NCI-H510A treated with DMSO at 0.1 percent for 48 hours (cell line): ENCODE results near the gene HEPACAM.

ENCODE experiments used
- DNase-seq: peaks from one replicate; lab custom pipeline; 2025; lab: John Stamatoyannopoulos, UW

HEPACAM gene

DNA sequence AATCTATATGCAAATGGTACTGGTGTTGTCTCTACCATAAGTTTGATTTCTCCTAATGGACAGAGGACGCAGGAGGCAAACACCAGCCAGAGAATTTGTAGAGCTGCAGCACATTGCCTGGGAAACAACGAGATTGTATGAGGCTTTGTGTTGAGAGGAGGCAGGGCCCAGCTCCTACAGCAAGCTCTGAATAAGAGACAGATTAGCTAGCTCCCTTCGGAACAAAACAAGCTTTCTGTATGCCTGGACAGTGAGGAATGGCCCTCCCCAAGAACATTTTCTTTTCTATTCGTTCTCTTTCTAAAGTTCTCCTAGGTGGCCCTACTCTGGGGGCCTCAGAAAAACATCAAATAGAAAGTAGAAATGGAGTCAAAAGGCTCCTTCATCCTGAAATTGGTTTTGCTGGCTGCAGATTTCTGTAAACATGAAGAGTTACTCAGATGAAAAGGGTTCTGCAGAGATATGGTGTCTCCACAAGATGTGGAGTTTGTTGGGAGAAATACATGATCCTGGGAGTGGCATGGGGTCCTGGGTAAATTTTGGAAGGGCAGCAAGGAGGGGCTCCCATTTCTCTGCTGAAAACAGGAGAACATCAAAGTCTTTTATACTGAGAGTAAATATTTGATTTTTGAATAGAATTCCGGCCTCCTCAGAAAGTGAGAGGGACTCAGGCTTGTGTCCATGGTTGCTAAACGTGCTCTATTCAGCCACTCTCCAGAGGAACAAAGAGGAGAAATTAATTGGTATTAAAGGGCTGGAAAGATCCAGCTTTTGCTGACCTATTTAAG lies 6.8 kb upstream of the HEPACAM start:
- no peak for DNase-seq

DNA sequence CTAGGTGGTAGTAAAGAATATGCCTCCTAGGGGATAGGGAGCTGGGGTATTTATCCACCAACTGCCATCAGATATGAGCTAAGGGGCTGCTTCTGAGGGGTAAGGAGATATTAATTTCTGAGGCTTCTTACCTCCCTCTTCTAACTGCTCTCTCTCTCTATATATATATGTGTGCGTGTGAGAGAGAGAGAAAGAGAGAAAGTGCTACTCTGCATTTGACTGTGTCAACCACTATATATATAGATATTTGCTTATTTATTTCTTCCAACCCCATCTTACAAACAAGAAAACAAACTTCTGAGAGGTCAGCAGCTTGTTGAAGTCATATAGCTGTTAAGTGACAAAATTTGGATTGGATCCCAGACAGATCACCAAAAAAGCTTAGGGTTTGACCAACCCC lies 5.9 kb upstream of the HEPACAM start:
- no peak for DNase-seq

DNA sequence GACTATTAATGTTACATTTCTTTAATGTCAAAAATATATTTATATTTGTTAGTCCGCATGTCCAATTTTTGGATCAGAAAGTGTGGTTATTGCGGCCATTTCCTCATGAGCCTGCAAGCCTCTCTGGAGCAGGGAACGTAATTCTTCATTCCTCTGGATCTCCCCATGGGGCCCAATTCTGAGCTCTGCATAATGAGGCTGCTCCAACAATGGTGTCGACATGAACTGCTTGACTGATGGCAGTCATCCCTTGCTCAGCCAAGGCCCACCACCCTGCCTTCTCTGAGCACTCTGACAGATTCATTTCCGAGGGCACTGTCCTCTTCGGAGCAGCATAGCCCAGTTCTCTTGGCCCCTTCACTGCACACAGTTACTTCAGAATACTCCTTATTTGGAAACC lies 3.1 kb upstream of the HEPACAM start:
- no peak for DNase-seq

DNA sequence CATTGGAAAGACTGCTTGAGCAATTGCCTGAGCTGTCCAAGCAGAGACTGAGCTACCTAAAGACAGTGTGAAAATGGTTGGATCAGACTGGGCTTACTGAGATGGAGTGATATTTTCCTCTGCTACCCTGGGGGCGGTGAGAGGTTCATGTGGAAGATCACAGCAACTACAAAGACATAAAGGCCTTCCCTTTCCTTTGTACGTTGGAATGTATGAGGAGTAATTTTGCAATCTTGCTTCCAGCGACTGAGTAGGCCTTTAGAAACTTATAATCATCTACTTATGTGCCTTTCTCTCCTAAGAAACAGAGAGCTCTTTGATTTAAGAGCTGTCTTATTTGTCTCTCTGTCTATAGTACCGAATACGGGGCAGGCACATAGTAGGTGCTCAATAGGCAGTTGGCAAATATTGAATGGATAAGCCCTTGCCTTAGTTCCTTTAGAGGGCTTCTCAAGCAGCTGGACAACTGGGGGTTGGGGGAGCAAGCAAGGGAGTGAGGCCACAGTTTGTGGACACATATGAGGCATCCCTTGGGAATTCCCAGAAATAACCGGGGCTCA lies 2.4 kb upstream of the HEPACAM start:
- DNase-seq: no peak

DNA sequence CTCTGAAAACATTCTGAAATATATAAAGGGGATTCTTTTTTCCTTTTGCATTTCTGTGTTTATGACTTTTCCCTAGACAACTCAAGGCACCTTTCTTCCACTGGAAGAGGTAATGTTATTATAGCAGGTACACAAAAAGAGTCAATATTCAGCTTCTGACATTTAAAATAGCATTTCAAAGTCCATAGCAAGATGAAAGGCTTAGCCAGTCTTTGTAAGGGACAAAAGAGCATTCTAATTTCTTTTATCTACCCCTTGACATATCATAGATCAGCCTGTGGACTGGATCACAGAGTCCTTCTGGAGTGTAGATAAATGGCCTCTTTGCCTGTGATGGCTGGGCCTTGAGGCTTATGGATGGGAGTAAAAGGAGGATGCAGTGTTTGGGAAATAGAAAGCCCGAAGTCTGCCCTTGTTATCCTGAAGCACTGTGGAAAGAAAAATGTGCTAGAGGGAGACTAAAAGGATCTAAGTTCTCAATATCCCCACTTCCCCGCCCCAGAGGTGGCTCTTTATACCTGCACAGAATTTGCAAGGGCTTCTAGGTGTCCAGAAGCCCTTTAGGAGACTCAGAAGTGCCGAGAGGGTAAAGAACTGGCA lies 1.6 kb upstream of the HEPACAM start:
- DNase-seq: no peak

DNA sequence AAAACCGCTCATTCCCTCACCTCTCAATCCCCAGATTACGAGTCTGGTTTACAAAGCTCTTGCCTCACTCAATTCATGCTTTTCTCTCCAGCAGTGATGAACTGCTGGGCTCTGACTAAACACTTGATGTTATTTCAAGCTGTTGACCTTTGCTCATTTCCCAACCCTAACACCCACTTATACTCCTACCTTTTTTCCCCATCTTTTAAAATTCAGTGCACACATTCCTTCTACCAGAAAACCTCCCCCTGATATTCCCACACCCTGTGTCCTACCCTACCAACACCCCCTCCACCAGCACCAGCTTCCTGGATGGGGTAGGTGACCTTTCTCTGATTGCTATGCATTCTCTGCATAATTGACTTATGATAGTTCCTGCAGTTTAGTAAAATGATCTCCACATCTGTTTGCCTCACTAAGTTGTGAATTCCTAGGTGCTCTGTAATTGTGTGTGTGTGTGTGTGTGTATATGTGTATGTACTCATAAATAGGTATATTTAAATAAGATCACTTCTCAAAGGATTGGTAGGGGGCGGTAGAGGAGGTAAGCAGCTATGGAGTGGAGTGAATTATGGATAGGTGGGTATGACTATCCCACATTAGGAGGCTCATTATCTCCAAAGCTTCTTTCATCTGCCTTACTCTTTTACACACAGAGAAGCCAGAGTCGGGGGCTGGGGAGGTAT lies 842 bp downstream of the HEPACAM start:
- DNase-seq: no peak

DNA sequence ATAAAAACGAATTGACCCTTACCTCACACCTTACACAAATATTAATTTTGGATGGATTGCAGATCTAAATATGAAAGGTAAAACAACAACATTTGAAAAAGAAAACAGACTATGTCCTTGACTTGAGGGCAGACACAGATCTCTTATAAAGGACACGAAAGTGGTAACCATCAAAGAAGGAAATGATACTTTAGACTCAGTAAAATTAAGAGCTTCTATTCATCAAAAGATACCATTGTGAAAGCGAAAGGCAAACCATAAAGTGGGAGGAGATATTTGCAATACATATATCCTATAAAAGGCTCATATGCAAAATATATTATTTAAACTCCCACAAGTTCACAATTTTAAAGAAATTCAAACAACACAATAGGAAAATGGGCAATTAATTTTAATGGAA lies 5.0 kb downstream of the HEPACAM start:
- no peak for DNase-seq

DNA sequence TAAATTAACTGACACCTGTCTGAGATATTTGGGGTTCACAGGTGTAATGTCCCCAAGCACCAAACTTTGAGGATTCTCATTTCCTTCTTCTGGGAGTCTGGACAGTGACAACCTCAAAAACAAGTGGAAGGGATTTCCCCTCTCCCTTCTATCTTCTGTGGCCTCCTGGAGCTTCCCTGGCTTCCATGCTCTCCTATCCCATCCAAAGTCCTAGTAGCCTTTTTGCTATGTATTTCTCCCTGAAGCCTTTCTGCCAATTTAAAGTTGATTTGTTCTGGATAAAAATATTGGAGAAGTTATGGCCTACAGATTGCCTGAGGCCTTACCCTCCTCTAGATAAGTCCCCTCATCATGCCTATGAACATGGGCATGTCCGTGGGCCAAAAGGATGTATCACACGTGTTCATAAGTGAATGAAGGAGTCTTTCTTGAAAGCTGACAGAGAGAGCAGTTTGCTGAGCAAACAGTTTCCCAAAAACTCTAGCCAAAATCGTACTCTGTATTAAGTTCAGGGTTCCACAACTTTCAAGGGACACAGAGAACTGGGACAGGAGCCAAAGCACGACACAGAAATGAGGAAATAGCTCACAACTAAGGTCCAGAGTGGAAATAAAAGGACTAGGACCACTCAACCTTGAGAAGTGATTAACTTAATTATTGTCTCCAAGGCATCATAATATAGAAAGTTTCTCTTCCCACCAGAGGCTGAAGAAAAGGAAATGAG lies 6.7 kb downstream of the HEPACAM start:
- DNase-seq: no peak

DNA sequence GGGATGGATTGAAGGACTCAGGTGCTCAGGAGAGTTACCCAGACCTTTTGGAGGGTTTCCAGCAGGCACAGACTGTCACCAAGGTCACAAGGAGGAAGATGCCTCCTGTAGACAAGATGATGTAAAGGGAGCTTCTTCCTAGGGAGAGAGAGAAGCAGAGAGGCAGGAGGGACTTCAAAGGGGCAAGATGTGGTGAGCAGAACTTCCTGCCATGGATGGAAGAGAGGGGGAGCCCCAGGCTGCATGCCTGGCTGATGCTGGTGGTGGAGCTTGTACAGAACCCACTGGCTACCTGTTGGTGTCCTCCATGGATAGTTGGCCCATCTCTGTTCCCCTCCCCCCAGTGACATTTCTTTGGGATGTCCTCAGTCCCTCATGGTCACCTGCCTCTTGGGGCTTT lies 12.6 kb downstream of the HEPACAM start:
- DNase-seq: no peak

DNA sequence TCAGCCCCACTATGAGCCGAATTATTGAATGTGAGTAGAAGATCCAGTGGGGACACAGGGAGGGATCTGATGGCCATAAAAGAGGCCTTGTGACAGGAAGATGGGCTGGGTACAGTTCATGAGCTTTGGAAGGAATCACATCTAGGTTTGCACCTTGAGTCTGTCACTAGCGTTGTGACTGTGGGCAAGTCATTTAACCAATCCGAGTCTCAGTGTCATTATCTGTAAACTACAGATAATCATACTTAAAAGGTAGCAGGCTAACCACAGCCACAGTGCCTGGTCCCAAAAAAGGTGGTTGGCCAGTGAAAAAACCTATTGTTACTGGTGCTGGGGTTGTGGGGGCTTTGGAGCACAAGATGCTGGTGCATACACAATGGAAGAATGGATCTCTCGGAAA lies 13.0 kb downstream of the HEPACAM start:
- DNase-seq: no peak

DNA sequence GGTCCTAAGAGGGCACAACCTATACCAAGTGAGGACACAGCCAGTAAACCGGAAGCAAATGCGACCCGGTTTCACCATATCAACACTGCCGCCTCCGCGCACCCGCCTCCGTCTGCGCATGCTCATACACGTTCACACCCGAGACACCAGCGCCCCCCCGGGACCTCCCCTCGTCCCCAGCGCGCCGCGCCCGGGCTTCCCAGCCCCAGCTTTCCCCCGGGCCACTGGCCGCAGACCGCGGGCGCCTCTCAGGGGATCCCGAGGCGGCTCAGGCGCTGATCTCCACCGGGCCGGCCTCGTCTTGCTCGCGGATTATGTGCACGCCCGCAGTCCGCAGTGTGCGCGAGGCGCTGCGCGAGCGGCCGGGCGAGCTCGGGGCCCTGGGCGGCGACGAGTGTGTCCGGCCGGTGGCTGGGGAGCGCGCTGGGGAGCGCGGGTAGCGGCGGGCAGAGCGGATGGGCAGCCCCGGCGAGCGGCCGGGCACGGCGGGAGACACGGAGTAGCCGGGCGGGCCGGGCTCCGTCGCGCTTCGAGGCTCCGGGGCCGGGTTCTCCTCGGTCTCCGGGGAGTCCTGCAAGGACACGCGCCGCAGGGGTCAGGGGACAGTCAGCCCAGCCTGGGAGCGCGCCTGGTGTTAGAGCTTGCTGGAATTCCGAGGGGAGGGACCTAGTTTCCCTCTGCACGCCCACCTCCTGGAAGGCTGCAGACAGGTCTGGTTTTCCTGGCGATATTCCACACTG lies 14.8 kb downstream of the HEPACAM start:
- DNase-seq: no peak

DNA sequence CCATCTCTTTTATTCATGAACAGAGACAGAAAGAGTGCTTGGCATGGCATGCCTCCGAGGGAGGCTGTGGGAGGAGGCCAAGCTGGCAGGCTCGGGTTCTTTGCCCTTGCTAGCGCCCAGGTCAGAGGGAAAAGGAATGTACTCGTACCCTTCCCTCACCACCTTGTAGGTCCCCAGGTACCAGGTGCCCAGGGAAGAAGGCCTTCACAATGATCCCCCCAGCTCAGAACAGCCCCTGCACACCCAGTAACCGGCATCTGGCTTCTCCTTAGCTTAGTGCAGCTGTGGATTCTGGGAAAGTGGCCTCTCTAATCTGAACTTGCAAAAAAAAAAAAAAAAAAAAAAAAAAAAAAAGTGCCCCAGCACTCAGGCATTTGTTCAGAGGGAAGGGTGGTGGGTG lies 15.5 kb downstream of the HEPACAM start:
- no peak for DNase-seq

DNA sequence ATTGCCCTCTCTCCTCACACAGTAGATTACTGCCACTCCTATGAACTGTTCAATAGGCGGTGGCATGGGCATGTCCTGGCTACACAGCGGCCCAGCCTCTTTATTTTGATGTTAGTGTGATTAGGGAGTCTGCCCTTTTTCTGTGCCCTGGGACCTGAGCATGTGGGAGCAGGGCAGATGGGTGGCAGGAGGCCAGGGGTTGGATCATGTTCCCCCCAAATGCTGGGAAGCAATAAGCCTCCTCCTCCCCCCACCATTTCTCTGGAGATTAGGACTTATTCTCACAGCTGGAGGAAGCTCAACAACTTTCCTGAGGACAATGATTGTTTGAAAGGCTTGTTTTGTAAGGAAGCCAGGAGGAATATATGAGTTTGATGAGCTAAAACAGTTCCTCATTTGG lies 15.9 kb downstream of the HEPACAM start:
- no peak for DNase-seq

DNA sequence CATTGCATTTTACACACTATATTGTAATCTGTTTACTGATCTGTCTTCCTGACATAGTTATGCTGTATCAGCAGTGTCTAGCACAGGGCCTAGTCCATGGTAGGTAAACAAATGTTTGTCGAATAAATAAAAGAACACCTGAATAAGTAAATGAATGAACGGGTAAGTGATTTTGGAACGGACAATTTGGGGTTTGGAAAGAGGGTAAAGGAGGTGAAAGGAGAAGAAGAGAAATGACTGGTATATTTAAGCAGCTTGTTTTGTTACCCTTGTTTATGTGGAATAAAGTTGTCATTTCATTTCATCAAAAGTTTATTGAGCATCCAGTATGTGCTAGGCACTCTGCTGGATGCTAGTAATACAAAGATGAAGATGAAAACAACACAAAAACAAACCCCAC lies 16.9 kb downstream of the HEPACAM start, which contains the start of gene HEPN1:
TSS of gene HEPN1 (plus strand) at position 301 of the 400 bp plus-strand sequence.
- no peak for DNase-seq

DNA sequence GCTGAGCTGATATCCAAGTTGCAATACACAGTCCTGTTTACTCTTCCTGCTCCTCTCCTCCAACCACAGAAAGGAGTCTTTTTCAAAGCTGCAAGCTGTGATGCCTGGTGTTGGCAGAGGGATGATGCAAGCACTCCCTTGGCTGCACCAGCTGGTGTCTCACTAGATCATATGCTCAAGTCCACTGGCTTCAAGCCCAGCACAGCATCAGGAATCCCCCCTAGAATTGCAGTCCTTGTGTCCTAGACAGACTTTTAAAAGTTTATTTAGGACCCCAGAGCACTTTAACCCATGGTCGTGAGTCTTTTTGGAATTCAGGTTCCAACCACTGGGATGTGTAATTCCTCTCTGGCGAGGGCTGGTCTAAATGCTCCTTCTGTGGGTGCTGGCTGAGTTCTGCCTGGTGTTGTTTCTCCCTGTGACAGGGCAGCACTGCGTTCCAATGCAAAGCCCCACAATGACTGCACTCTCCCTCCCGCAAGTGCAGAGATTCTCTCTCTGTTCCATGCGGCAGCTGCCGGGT lies 18.7 kb downstream of the HEPACAM start:
- no peak for DNase-seq

DNA sequence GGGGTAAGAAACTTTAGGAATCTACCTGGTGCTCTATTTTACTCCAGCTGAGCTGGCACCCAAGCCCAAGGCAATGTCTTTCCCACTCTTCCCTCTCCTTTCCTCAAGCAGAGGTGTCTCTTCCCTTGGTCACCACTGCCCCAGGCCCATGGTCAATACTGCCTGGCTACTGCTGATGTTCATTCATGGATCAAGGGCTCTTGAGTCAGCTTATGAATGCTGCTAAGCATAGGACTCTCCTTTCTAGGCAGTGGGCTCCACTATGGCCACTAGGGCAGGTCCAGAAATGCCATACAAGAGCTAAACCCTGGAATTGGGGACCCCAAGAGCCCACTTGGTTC lies 19.5 kb downstream of the HEPACAM start:
- DNase-seq: no peak

DNA sequence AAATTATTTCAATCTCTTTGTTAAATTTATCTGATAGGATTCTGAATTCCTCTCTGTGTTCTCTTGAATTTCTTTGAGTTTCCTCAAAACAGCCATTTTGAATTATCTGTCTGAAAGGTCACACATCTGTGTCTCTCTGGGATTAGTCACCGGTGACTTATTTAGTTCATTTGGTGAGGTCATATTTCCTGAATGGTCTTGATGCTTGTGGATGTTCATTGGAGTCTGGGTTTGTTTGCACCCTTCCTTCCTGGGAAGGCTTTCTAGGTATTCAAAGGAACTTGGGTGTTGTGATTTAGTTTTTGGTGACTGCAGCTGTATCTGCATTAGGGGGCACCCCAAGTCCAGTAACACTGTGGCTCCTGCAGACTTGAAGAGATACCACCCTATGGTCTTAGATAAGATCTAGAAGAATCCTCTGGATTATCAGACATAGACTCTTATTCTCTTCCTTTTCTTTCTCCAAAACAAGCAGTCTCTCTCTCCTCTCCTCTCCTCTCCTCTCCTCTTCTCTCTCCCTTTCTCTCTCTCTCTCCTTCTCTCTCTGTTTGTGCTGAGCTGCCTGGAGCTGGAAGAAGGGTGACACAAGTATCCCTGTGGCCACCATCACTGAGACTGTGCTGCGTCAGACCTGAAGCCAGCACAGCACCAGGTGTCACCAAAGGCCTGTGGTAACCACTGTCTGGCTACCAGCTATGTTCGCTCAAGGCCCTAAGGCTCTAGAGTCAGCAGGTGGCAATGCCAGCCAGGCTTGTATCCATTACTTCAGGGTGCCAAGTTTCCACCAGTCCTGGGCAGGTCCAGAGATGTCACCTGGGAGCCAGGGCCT lies 20.1 kb downstream of the HEPACAM start:
- no peak for DNase-seq

DNA sequence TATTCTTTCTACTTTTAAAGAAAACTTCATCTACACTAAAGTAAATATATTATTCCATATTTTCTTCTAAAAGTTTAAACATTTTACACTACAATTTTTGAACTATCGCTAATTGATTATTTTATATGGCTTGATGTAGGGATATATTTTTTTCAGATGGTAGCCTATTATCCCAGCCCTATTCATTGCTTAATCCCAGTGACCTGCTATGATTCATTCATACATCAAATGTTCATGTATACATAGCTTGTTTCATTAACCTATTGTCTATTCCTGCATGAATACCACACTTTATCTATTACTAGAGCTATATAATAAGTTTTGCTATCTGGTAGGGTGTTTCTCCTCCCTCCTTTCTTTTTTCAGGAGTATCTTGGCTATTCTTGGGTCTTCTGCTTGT lies 33.2 kb downstream of the HEPACAM start:
- DNase-seq: no peak

DNA sequence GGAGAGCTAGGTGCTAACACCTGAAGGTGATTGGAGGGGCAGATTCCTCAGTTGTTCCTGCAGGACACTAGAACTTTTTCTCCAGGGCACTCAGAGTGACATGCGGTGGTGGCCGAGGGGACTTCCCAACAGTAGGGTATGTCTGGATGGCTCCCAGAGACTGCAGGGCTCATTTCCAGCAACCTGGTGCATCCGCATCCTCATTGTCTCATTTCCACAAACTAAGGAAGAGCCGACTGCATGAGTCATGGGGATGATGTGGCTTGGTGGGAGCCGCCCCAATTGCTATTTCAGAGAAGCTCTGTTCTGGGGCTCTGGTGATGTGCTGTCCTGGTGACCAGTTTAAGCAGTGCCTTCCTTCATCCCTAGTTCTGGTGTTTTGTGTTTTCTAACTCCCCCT lies 35.4 kb downstream of the HEPACAM start:
- no peak for DNase-seq

DNA sequence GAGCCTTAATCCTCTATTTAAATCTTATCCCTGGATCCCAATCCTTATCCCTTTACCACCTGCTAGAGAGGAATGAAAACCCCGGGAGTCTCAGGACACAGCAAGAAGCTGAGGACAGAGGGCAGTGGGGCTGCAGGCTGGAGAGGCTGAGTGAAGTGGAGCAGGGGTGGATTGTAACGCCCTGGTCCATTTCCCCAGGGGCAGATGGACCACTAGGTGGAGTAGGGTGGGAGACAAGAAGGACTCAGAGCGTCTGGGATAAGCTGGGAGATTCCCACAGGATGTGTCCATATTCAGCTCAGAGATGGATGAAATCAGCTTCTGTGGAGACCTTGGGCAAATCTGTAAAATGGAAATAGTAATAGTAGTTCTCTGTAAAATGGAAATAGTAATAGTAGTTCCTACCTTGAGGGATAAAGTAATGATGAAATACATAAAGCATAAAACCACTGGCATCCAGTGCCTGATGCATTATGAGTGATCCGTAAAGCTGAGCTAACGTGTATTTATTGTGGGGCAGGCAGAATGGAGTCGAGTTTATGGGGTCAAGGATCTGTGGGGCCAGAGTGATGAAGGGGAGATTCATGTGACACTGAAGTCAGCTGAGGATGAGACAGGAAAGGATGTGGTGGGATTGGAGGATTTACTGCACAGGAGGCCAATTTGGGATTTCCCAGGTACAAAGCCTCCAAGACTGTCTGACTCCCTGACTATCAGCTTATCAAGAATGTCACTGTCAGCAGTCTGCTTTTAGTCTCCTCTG lies 36.3 kb downstream of the HEPACAM start:
- no peak for DNase-seq
